GM12878 (cell line): ENCODE results near the gene ZNF317. TPM values are rescaled to one million over a fixed set of nuclear protein-coding genes. Genes with fewer than 3 reads are reported as not detected.

Experiments
- ATAC-seq: fragments of 200-7000 bp; cut with Tn5 transposase; 3 replicates; pipeline ENCODE4 v1.9.1; 2020; ENCODE audit warnings: mild to moderate bottlenecking, moderate library complexity
- BruUV-seq: library from RNA; stranded (reverse); fragments of 400-500 nt; replicated peaks from 2 replicates; lab custom pipeline; 2021; lab: Mats Ljungman, UMichigan
- CTCF ChIA-PET: fragments of 300-600 bp; sonication (Branson Sonifier 250); formaldehyde crosslinking; extraction: SDS; loops from one replicate; lab custom pipeline; 2021; ENCODE audit warnings: inconsistent platforms; lab: Yijun Ruan, JAX
- POLR2A ChIA-PET: fragments of 350-600 bp; formaldehyde crosslinking; extraction: SDS; loops from one replicate; lab custom pipeline; 2021; ENCODE audit warnings: inconsistent platforms; lab: Charles Lee
- RAD21 ChIA-PET: fragments of 300-600 bp; sonication (Branson Sonifier 250); formaldehyde crosslinking; loops from one replicate; lab custom pipeline; 2023; ENCODE audit warnings: antibody characterized with exemption; ENCODE audit not compliant: unreplicated experiment; lab: Charles Lee
- SMC1A ChIA-PET: fragments of 300-600 bp; sonication (Branson Sonifier 250); formaldehyde crosslinking; loops from one replicate; lab custom pipeline; 2023; ENCODE audit not compliant: unreplicated experiment, uncharacterized antibody; lab: Charles Lee
- DNase-seq: peaks from one replicate; pipeline ENCODE4 v3.0.0-alpha.2; 2011; ENCODE audit warnings: low read depth, low spot score
- FAIRE-seq: peaks from 3 replicates; lab custom pipeline; 2011; peaks lifted over from hg19 to GRCh38; lab: Jason Lieb, UNC
- H2AFZ ChIP-seq: 2 replicates; pipeline ENCODE4 v1.6.0; 2011; ENCODE audit warnings: low read depth, low read length, control low read depth; ENCODE audit not compliant: control insufficient read depth
- H3K27ac ChIP-seq: 2 replicates; pipeline ENCODE4 v1.5.1; 2011; ENCODE audit warnings: control low read depth; ENCODE audit not compliant: control insufficient read depth, insufficient read depth
- H3K27me3 ChIP-seq, 2 experiments: replicated peaks in 1 of 2; 2 replicates each; pipeline versions ENCODE4 v1.6.0 to v1.6.1; 2011; ENCODE audit warnings: low read length in 1 of 2; ENCODE audit not compliant: control insufficient read depth in 2 of 2, insufficient read depth in 2 of 2
- H3K36me3 ChIP-seq, 2 experiments: 2 replicates each; pipeline ENCODE4 v1.5.1; 2011; ENCODE audit warnings: low read length in 1 of 2; ENCODE audit not compliant: control insufficient read depth in 2 of 2, insufficient read depth in 2 of 2
- H3K4me1 ChIP-seq: 2 replicates; pipeline ENCODE4 v1.6.1; 2011; ENCODE audit warnings: mild to moderate bottlenecking, low read length, moderate library complexity, mixed read lengths; ENCODE audit not compliant: control insufficient read depth, insufficient read depth
- H3K4me2 ChIP-seq: 2 replicates; pipeline ENCODE4 v1.6.0; 2011; ENCODE audit warnings: control low read depth; ENCODE audit not compliant: control insufficient read depth, insufficient read depth
- H3K4me3 ChIP-seq: fragments of 200-600 bp; sonication (generic); 2 replicates; pipeline ENCODE4 v1.5.1; 2016
- H3K79me2 ChIP-seq: 2 replicates; pipeline ENCODE4 v1.6.0; 2011; ENCODE audit warnings: low read length; ENCODE audit not compliant: control insufficient read depth, insufficient read depth
- H3K9ac ChIP-seq: 2 replicates; pipeline ENCODE4 v1.8.0; 2011; ENCODE audit warnings: low read length, control low read depth, mixed read lengths; ENCODE audit not compliant: control insufficient read depth, insufficient read depth
- H3K9me3 ChIP-seq: replicated peaks from 3 replicates; pipeline ENCODE4 v1.5.1; 2011; ENCODE audit warnings: mild to moderate bottlenecking, low read length; ENCODE audit not compliant: control insufficient read depth, insufficient read depth
- H4K20me1 ChIP-seq: 2 replicates; pipeline ENCODE4 v1.6.0; 2011; ENCODE audit not compliant: control insufficient read depth, insufficient read depth
- CREB1 ChIP-seq: IDR thresholded peaks from 2 replicates; pipeline ENCODE4 v1.6.1; 2012; ENCODE audit warnings: low read depth, mild to moderate bottlenecking, inconsistent platforms
- JUNB ChIP-seq: IDR thresholded peaks from 2 replicates; pipeline ENCODE4 v1.6.1; 2016; ENCODE audit warnings: antibody characterized with exemption, mild to moderate bottlenecking
- NR2F1 ChIP-seq: fragments of 450-650 bp; conservative IDR thresholded peaks from 2 replicates; pipeline ENCODE4 v1.6.1; 2017; ENCODE audit warnings: mild to moderate bottlenecking
- PBX3 ChIP-seq: IDR thresholded peaks from 2 replicates; pipeline ENCODE4 v1.6.1; 2011; ENCODE audit warnings: mild to moderate bottlenecking, low read depth, low read length, moderate library complexity; ENCODE audit not compliant: insufficient replicate concordance
- SMAD1 ChIP-seq: fragments of 450-650 bp; IDR thresholded peaks from 2 replicates; pipeline ENCODE4 v1.6.1; 2018; ENCODE audit warnings: mild to moderate bottlenecking, low read depth; ENCODE audit not compliant: partially characterized antibody
- TCF7 ChIP-seq: IDR thresholded peaks from 2 replicates; pipeline ENCODE4 v1.6.1; 2014; ENCODE audit warnings: antibody characterized with exemption, borderline replicate concordance
- WGBS: methylation state at CpG from one replicate; pipeline ENCODE4 v1.1.6; 2016; ENCODE audit warnings: low lambda C conversion rate; ENCODE audit not compliant: insufficient replicate concordance, insufficient coverage; ENCODE audit errors: missing lambda C conversion rate; 5-methylcytosine and 5-hydroxymethylcytosine counted together
- in situ Hi-C: fragments of 300-500 bp; cut with MboI; formaldehyde crosslinking; loops from 9 replicates; pipeline ENCODE4 v1.14.3; 2018; ENCODE audit warnings: mixed read lengths
- intact Hi-C: fragments of 100-400 bp; cut with micrococcal nuclease; formaldehyde crosslinking; loops from one replicate; pipeline ENCODE4 v1.14.2; 2022; ENCODE audit not compliant: unreplicated experiment
- polyA plus RNA-seq, 11 experiments: library from polyadenylated mRNA; depleted of rRNA in 4 of 11; unstranded in 6 of 11; stranded (reverse) in 5 of 11; fragments of >200 nt; fragmentation: Nextera tagmentation in 4 of 11; fragmentation: Illumina TruSeq in 1 of 11; extraction: Ambion mirVana in 4 of 11; extraction: Trizol in 1 of 11; gene quantifications; 1 replicate in 1 of 11; 2 replicates in 10 of 11; pipeline versions ENCODE4 v1.2.1 to v1.2.3, GENCODE V29; 2011 to 2016; ENCODE audit warnings: inconsistent platforms in 2 of 11, missing spikeins in 2 of 11, low read depth in 1 of 11
- total RNA-seq, 4 experiments: library from RNA; depleted of rRNA in 3 of 4; stranded (reverse); fragments of >200 nt in 3 of 4; fragmentation: Illumina TruSeq in 1 of 4; extraction: Trizol in 1 of 4; gene quantifications; 2 replicates each; pipeline versions ENCODE4 v1.2.1 to v1.2.3, GENCODE V29; 2013 to 2021
- TF ChIP-seq, protein P1 (sequence below): fragments of 450-650 bp; IDR thresholded peaks from 2 replicates; pipeline ENCODE4 v1.6.1; 2016; ENCODE audit warnings: mild to moderate bottlenecking
- TF ChIP-seq, protein P2 (sequence below): IDR thresholded peaks from 2 replicates; pipeline ENCODE4 v1.6.1; 2012; ENCODE audit warnings: low read depth, low read length, improper control_type of control experiment

The ZNF317 gene
- total and polyA plus RNA-seq, 10 of the 15 experiments (the other 5 are each of a cell fraction or from before 2014, with no cell fraction given): 22.7 to 39.4 (median 32.6) TPM

DNA sequence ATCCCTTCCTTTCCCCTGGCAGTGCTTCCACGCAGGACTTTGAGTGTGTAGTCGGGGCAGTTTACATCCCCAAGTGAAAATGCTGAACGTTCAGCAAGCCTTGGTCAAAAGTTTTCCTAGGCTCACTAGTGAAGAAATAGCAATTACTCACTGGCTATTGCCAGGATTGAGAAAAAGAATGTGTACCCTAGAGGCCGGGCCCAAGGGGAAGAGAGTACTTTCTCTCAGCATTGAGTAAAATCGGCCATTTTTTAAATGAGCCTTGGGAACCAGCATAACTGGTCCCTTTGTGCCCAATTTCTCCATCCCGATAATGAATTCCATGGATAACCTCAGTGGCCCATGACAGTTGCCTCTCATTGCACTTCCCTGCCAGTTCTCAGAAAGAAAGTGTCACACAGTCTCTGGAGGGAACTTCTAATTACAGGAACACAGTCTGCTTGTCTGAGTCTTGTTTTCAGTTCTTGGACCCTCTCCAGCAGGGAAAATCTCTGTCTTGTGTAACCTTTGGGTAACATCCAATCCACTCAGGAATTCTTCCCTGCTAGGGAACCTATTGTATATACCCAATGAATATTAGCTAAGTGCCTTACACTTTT is 31.3 kb downstream of the ZNF317 start:
- ChIA-PET SMC1A (no interaction called here), POLR2A (no interaction called here)

GRCh38 chr19:9175326-9175725 is 35.1 kb downstream of the ZNF317 start:
- Histone ChIP-seq H3K36me3 (no peaks in the 10 kb centered on the region), H3K4me3 (no peak overlapping the region), H3K27me3 (no peaks in the 10 kb centered on the region), H3K4me1 (no peaks in the 10 kb centered on the region), H3K9me3 (no peaks in the 10 kb centered on the region; the same call in 2 of the 3 replicates), H2AFZ (no peak overlapping the region), H4K20me1 (no peaks in the 10 kb centered on the region), H3K27ac (no peak overlapping the region), H3K9ac (no peak overlapping the region), H3K4me2 (no peak overlapping the region), H3K79me2 (no peaks in the 10 kb centered on the region)
- ChIA-PET RAD21 (no interaction called here), CTCF (no interaction called here), SMC1A (no interaction called here), POLR2A (no interaction called here)
- DNase-seq (no peak), FAIRE-seq (no peak), ATAC-seq (no peak)
- intact Hi-C loops (no loop called here), in situ Hi-C loops (no loop called here)
- TF ChIP-seq PBX3 (no peak), CREB1 (no peak), JUNB (no peak), NR2F1 (no peak)
- TF ChIP-seq, protein P1, sequence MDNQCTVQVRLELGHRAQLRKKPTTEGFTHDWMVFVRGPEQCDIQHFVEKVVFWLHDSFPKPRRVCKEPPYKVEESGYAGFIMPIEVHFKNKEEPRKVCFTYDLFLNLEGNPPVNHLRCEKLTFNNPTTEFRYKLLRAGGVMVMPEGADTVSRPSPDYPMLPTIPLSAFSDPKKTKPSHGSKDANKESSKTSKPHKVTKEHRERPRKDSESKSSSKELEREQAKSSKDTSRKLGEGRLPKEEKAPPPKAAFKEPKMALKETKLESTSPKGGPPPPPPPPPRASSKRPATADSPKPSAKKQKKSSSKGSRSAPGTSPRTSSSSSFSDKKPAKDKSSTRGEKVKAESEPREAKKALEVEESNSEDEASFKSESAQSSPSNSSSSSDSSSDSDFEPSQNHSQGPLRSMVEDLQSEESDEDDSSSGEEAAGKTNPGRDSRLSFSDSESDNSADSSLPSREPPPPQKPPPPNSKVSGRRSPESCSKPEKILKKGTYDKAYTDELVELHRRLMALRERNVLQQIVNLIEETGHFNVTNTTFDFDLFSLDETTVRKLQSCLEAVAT: no peak
- 57% methylated on average over 5 of the region's 5 CpGs for WGBS
- BruUV-seq: no TSS peak

More for the DNA sequence above, 31.3 kb downstream of the ZNF317 start:
- FAIRE-seq (no peak), DNase-seq (no peak), ATAC-seq (no peak)
- BruUV-seq: no TSS peak
- H3K79me2 ChIP-seq: no peaks in the 10 kb centered on the region
- H3K9ac ChIP-seq: no peak overlapping the region
- H3K4me3 ChIP-seq: no peak overlapping the region
- H3K4me1 ChIP-seq: no peaks in the 10 kb centered on the region
- TF ChIP-seq SMAD1 (no peak), TCF7 (no peak)
- TF ChIP-seq, protein P2, sequence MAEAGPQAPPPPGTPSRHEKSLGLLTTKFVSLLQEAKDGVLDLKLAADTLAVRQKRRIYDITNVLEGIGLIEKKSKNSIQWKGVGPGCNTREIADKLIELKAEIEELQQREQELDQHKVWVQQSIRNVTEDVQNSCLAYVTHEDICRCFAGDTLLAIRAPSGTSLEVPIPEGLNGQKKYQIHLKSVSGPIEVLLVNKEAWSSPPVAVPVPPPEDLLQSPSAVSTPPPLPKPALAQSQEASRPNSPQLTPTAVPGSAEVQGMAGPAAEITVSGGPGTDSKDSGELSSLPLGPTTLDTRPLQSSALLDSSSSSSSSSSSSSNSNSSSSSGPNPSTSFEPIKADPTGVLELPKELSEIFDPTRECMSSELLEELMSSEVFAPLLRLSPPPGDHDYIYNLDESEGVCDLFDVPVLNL: no peak
- WGBS: 82% methylated on average over 6 of the region's 6 CpGs
- H3K4me2 ChIP-seq: no peak overlapping the region
- no peaks in the 10 kb centered on the region for H3K9me3 ChIP-seq
- no peak overlapping the region for H3K27ac ChIP-seq
- in situ Hi-C loops: no loop called here
- H3K36me3 ChIP-seq: no peaks in the 10 kb centered on the region
- intact Hi-C loops: no loop called here
- H2AFZ ChIP-seq: no peak overlapping the region
- H3K27me3 ChIP-seq: no peaks in the 10 kb centered on the region
- RAD21 ChIA-PET: no interaction called here
- H4K20me1 ChIP-seq: no peaks in the 10 kb centered on the region
- CTCF ChIA-PET: no interaction called here
